HL-60 (cell line): ENCODE results near the gene CPZ.

Experiments used
- DNase-seq, 2 experiments: peaks; one replicate each; pipeline ENCODE4 v3.0.0-alpha.2; 2010 to 2020; ENCODE audit warnings: low read depth in 1 of 2, low spot score in 1 of 2
- H3K27ac ChIP-seq: fragments of 250-450 bp; sonication (Bioruptor Pico); replicated peaks from 2 replicates; pipeline ENCODE4 v1.5.1; 2020; ENCODE audit warnings: mild to moderate bottlenecking, moderate library complexity
- H3K27me3 ChIP-seq: fragments of 250-450 bp; sonication (Bioruptor Pico); 2 replicates; pipeline ENCODE4 v1.5.1; 2021; ENCODE audit warnings: mild to moderate bottlenecking, moderate library complexity; ENCODE audit not compliant: insufficient read depth, poor library complexity, severe bottlenecking
- H3K4me3 ChIP-seq: replicated peaks from 2 replicates; pipeline ENCODE4 v1.5.1; 2011; ENCODE audit warnings: mild to moderate bottlenecking, control low read depth, low read length; ENCODE audit not compliant: insufficient read depth
- CTCF ChIP-seq: IDR thresholded peaks from one replicate; pipeline ENCODE4 v1.5.1; 2011; ENCODE audit warnings: low read length, control low read depth, inconsistent platforms; ENCODE audit not compliant: insufficient read depth
- GABPA ChIP-seq: IDR thresholded peaks from 2 replicates; pipeline ENCODE4 v1.6.1; 2012; ENCODE audit warnings: low read depth
- POLR2AphosphoS5 ChIP-seq: IDR thresholded peaks from 2 replicates; pipeline ENCODE4 v1.6.1; 2012; ENCODE audit warnings: low read depth
- REST ChIP-seq: IDR thresholded peaks from 2 replicates; pipeline ENCODE4 v1.6.1; 2012; ENCODE audit warnings: low read depth; ENCODE audit not compliant: insufficient replicate concordance
- SPI1 ChIP-seq: IDR thresholded peaks from 2 replicates; pipeline ENCODE4 v1.6.1; 2012; ENCODE audit warnings: low read depth, mild to moderate bottlenecking, borderline replicate concordance

Gene CPZ

GRCh38 chr4:8570201-8570600 lies 22.4 kb upstream of the CPZ start:
- no peak overlapping the region for H3K4me3 ChIP-seq
- H3K27ac ChIP-seq = no peak overlapping the region
- no peak for DNase-seq
- no peak for TF ChIP-seq GABPA
- TF ChIP-seq CTCF = no peak
- no peak for TF ChIP-seq POLR2AphosphoS5
- no peak for TF ChIP-seq REST
- TF ChIP-seq SPI1 = no peak
- H3K27me3 ChIP-seq = no peaks in the 10 kb centered on the region

GRCh38 chr4:8571702-8572685 lies 20.6 kb upstream of the CPZ start:
- Histone ChIP-seq H3K4me3 (no peak overlapping the region), H3K27ac (no peak overlapping the region), H3K27me3 (no peaks in the 10 kb centered on the region)
- no peak for DNase-seq
- TF ChIP-seq POLR2AphosphoS5 = no peak
- TF ChIP-seq SPI1 = no peak
- no peak for TF ChIP-seq CTCF
- no peak for TF ChIP-seq GABPA

GRCh38 chr4:8573266-8573665 lies 19.3 kb upstream of the CPZ start:
- Histone ChIP-seq H3K4me3 (no peak overlapping the region), H3K27me3 (no peaks in the 10 kb centered on the region), H3K27ac (no peak overlapping the region)
- TF ChIP-seq POLR2AphosphoS5 = no peak
- no peak for TF ChIP-seq GABPA
- TF ChIP-seq SPI1 = no peak
- TF ChIP-seq CTCF = no peak
- no peak for TF ChIP-seq REST
- DNase-seq = no peak
